ENCODE results near the gene ASTN1.

ASTN1 gene

GRCh38 chr1:176964687-176965086, 199.8 kb downstream of the ASTN1 start:
- no peak overlapping the region for H3K9ac ChIP-seq (ENCODE audit: low read depth in 1 of 2, low read length in 2 of 2)
- H3K9me3 ChIP-seq (ENCODE audit: control insufficient read depth in 1 of 2, low read length in 2 of 2) = no peaks in the 10 kb centered on the region
- H3K36me3 ChIP-seq (ENCODE audit: control insufficient read depth in 1 of 2, insufficient read depth in 2 of 2, low read length in 2 of 2) = no peaks in the 10 kb centered on the region
- no peaks in the 10 kb centered on the region for H3K4me1 ChIP-seq (ENCODE audit: control insufficient read depth in 1 of 2, insufficient read depth in 2 of 2, low read length in 2 of 2)
- no peak overlapping the region for H3K4me3 ChIP-seq (ENCODE audit: low read depth in 1 of 2, low read length in 2 of 2)
- H3K27me3 ChIP-seq (ENCODE audit: control insufficient read depth in 1 of 2, insufficient read depth in 2 of 2, low read length in 2 of 2) = no peaks in the 10 kb centered on the region
- no peak overlapping the region for H3K27ac ChIP-seq (ENCODE audit: low read depth, low read length)

GRCh38 chr1:176963181-176963580, 201.3 kb downstream of the ASTN1 start:
- Histone ChIP-seq H3K9me3 (ENCODE audit: control insufficient read depth in 1 of 2, low read length in 2 of 2) (no peaks in the 10 kb centered on the region), H3K27me3 (ENCODE audit: control insufficient read depth in 1 of 2, insufficient read depth in 2 of 2, low read length in 2 of 2) (no peaks in the 10 kb centered on the region), H3K9ac (ENCODE audit: low read depth in 1 of 2, low read length in 2 of 2) (no peak overlapping the region), H3K4me1 (ENCODE audit: control insufficient read depth in 1 of 2, insufficient read depth in 2 of 2, low read length in 2 of 2) (no peaks in the 10 kb centered on the region), H3K27ac (ENCODE audit: low read depth, low read length) (no peak overlapping the region), H3K4me3 (ENCODE audit: low read depth in 1 of 2, low read length in 2 of 2) (no peak overlapping the region), H3K36me3 (ENCODE audit: control insufficient read depth in 1 of 2, insufficient read depth in 2 of 2, low read length in 2 of 2) (no peaks in the 10 kb centered on the region)

- Histone ChIP-seq H3K4me1 (ENCODE audit: control insufficient read depth in 1 of 2, insufficient read depth in 2 of 2, low read length in 2 of 2) (no peaks in the 10 kb centered on the region), H3K36me3 (ENCODE audit: control insufficient read depth in 1 of 2, insufficient read depth in 2 of 2, low read length in 2 of 2) (no peaks in the 10 kb centered on the region), H3K27ac (ENCODE audit: low read depth, low read length) (no peak overlapping the region), H3K27me3 (ENCODE audit: control insufficient read depth in 1 of 2, insufficient read depth in 2 of 2, low read length in 2 of 2) (no peaks in the 10 kb centered on the region), H3K9ac (ENCODE audit: low read depth in 1 of 2, low read length in 2 of 2) (no peak overlapping the region), H3K4me3 (ENCODE audit: low read depth in 1 of 2, low read length in 2 of 2) (no peak overlapping the region), H3K9me3 (ENCODE audit: control insufficient read depth in 1 of 2, low read length in 2 of 2) (no peaks in the 10 kb centered on the region)
Measured at GRCh38 chr1:176961678-176962077, 202.8 kb downstream of the ASTN1 start.

- Histone ChIP-seq H3K27me3 (ENCODE audit: control insufficient read depth in 1 of 2, insufficient read depth in 2 of 2, low read length in 2 of 2) (no peaks in the 10 kb centered on the region), H3K4me1 (ENCODE audit: control insufficient read depth in 1 of 2, insufficient read depth in 2 of 2, low read length in 2 of 2) (no peaks in the 10 kb centered on the region), H3K9me3 (ENCODE audit: control insufficient read depth in 1 of 2, low read length in 2 of 2) (no peaks in the 10 kb centered on the region), H3K4me3 (ENCODE audit: low read depth in 1 of 2, low read length in 2 of 2) (no peak overlapping the region), H3K27ac (ENCODE audit: low read depth, low read length) (no peak overlapping the region), H3K36me3 (ENCODE audit: control insufficient read depth in 1 of 2, insufficient read depth in 2 of 2, low read length in 2 of 2) (no peaks in the 10 kb centered on the region), H3K9ac (ENCODE audit: low read depth in 1 of 2, low read length in 2 of 2) (no peak overlapping the region)
Measured at GRCh38 chr1:176959191-176959820, 205.2 kb downstream of the ASTN1 start.

- Histone ChIP-seq H3K9me3 (ENCODE audit: control insufficient read depth in 1 of 2, low read length in 2 of 2) (no peaks in the 10 kb centered on the region), H3K27me3 (ENCODE audit: control insufficient read depth in 1 of 2, insufficient read depth in 2 of 2, low read length in 2 of 2) (no peaks in the 10 kb centered on the region), H3K27ac (ENCODE audit: low read depth, low read length) (no peak overlapping the region), H3K9ac (ENCODE audit: low read depth in 1 of 2, low read length in 2 of 2) (no peak overlapping the region), H3K4me3 (ENCODE audit: low read depth in 1 of 2, low read length in 2 of 2) (no peak overlapping the region), H3K36me3 (ENCODE audit: control insufficient read depth in 1 of 2, insufficient read depth in 2 of 2, low read length in 2 of 2) (no peaks in the 10 kb centered on the region), H3K4me1 (ENCODE audit: control insufficient read depth in 1 of 2, insufficient read depth in 2 of 2, low read length in 2 of 2) (no peaks in the 10 kb centered on the region)
Measured at GRCh38 chr1:176957603-176958002, 206.9 kb downstream of the ASTN1 start.

- Histone ChIP-seq H3K9me3 (ENCODE audit: control insufficient read depth in 1 of 2, low read length in 2 of 2) (no peaks in the 10 kb centered on the region), H3K27ac (ENCODE audit: low read depth, low read length) (no peak overlapping the region), H3K4me1 (ENCODE audit: control insufficient read depth in 1 of 2, insufficient read depth in 2 of 2, low read length in 2 of 2) (no peaks in the 10 kb centered on the region), H3K4me3 (ENCODE audit: low read depth in 1 of 2, low read length in 2 of 2) (no peak overlapping the region), H3K36me3 (ENCODE audit: control insufficient read depth in 1 of 2, insufficient read depth in 2 of 2, low read length in 2 of 2) (no peaks in the 10 kb centered on the region), H3K9ac (ENCODE audit: low read depth in 1 of 2, low read length in 2 of 2) (no peak overlapping the region), H3K27me3 (ENCODE audit: control insufficient read depth in 1 of 2, insufficient read depth in 2 of 2, low read length in 2 of 2) (no peaks in the 10 kb centered on the region)
Measured at GRCh38 chr1:176954242-176954641, 210.3 kb downstream of the ASTN1 start.

- Histone ChIP-seq H3K36me3 (ENCODE audit: control insufficient read depth in 1 of 2, insufficient read depth in 2 of 2, low read length in 2 of 2) (no peaks in the 10 kb centered on the region), H3K9ac (ENCODE audit: low read depth in 1 of 2, low read length in 2 of 2) (no peak overlapping the region), H3K27ac (ENCODE audit: low read depth, low read length) (no peak overlapping the region), H3K27me3 (ENCODE audit: control insufficient read depth in 1 of 2, insufficient read depth in 2 of 2, low read length in 2 of 2) (no peaks in the 10 kb centered on the region), H3K4me1 (ENCODE audit: control insufficient read depth in 1 of 2, insufficient read depth in 2 of 2, low read length in 2 of 2) (no peaks in the 10 kb centered on the region), H3K4me3 (ENCODE audit: low read depth in 1 of 2, low read length in 2 of 2) (no peak overlapping the region), H3K9me3 (ENCODE audit: control insufficient read depth in 1 of 2, low read length in 2 of 2) (no peaks in the 10 kb centered on the region)
Measured at GRCh38 chr1:176950736-176951324, 213.7 kb downstream of the ASTN1 start.

GRCh38 chr1:176949033-176949662, 215.4 kb downstream of the ASTN1 start:
- H3K27ac ChIP-seq (ENCODE audit: low read depth, low read length) = no peak overlapping the region
- H3K9me3 ChIP-seq (ENCODE audit: control insufficient read depth in 1 of 2, low read length in 2 of 2) = no peaks in the 10 kb centered on the region

GRCh38 chr1:176944606-176945005, 219.9 kb downstream of the ASTN1 start:
- no peak overlapping the region for H3K4me3 ChIP-seq (ENCODE audit: low read depth in 1 of 2, low read length in 2 of 2)
- H3K27me3 ChIP-seq (ENCODE audit: control insufficient read depth in 1 of 2, insufficient read depth in 2 of 2, low read length in 2 of 2) = no peaks in the 10 kb centered on the region
- no peaks in the 10 kb centered on the region for H3K36me3 ChIP-seq (ENCODE audit: control insufficient read depth in 1 of 2, insufficient read depth in 2 of 2, low read length in 2 of 2)
- no peaks in the 10 kb centered on the region for H3K9me3 ChIP-seq (ENCODE audit: control insufficient read depth in 1 of 2, low read length in 2 of 2)
- H3K9ac ChIP-seq (ENCODE audit: low read depth in 1 of 2, low read length in 2 of 2) = no peak overlapping the region
- no peak overlapping the region for H3K27ac ChIP-seq (ENCODE audit: low read depth, low read length)
- H3K4me1 ChIP-seq (ENCODE audit: control insufficient read depth in 1 of 2, insufficient read depth in 2 of 2, low read length in 2 of 2) = no peaks in the 10 kb centered on the region

More at GRCh38 chr1:176949033-176949662, 215.4 kb downstream of the ASTN1 start:
- Histone ChIP-seq H3K4me1 (ENCODE audit: control insufficient read depth in 1 of 2, insufficient read depth in 2 of 2, low read length in 2 of 2) (no peaks in the 10 kb centered on the region), H3K9ac (ENCODE audit: low read depth in 1 of 2, low read length in 2 of 2) (no peak overlapping the region), H3K27me3 (ENCODE audit: control insufficient read depth in 1 of 2, insufficient read depth in 2 of 2, low read length in 2 of 2) (no peaks in the 10 kb centered on the region), H3K4me3 (ENCODE audit: low read depth in 1 of 2, low read length in 2 of 2) (no peak overlapping the region), H3K36me3 (ENCODE audit: control insufficient read depth in 1 of 2, insufficient read depth in 2 of 2, low read length in 2 of 2) (no peaks in the 10 kb centered on the region)

GRCh38 chr1:176943783-176944182, 220.7 kb downstream of the ASTN1 start:
- Histone ChIP-seq H3K36me3 (ENCODE audit: control insufficient read depth in 1 of 2, insufficient read depth in 2 of 2, low read length in 2 of 2) (no peaks in the 10 kb centered on the region), H3K9me3 (ENCODE audit: control insufficient read depth in 1 of 2, low read length in 2 of 2) (no peaks in the 10 kb centered on the region), H3K4me1 (ENCODE audit: control insufficient read depth in 1 of 2, insufficient read depth in 2 of 2, low read length in 2 of 2) (no peaks in the 10 kb centered on the region), H3K27ac (ENCODE audit: low read depth, low read length) (no peak overlapping the region), H3K9ac (ENCODE audit: low read depth in 1 of 2, low read length in 2 of 2) (no peak overlapping the region), H3K27me3 (ENCODE audit: control insufficient read depth in 1 of 2, insufficient read depth in 2 of 2, low read length in 2 of 2) (no peaks in the 10 kb centered on the region), H3K4me3 (ENCODE audit: low read depth in 1 of 2, low read length in 2 of 2) (no peak overlapping the region)
